PC-3 (cell line): ENCODE results near the gene TMEM263. TPM values are rescaled to one million over a fixed set of nuclear protein-coding genes. Genes with fewer than 3 reads are reported as not detected.

Source experiments
- ATAC-seq: fragments of 200-7000 bp; cut with Tn5 transposase; 2 replicates; pipeline ENCODE4 v1.9.1; 2020; ENCODE audit warnings: mild to moderate bottlenecking, moderate library complexity
- BruUV-seq: library from RNA; stranded (reverse); fragments of 400-500 nt; replicated peaks from 2 replicates; lab custom pipeline; 2021; lab: Mats Ljungman, UMichigan
- CTCF ChIA-PET: fragments of 300-600 bp; sonication (Branson Sonifier 250); formaldehyde crosslinking; loops from one replicate; lab custom pipeline; 2022; ENCODE audit warnings: antibody characterized with exemption; lab: Charles Lee
- POLR2A ChIA-PET: fragments of 300-600 bp; sonication (Branson Sonifier 250); formaldehyde crosslinking; loops from one replicate; lab custom pipeline; 2022; ENCODE audit warnings: antibody characterized with exemption; ENCODE audit not compliant: unreplicated experiment; lab: Charles Lee
- DNase-seq: peaks from one replicate; pipeline ENCODE4 v3.0.0-alpha.2; 2015
- H2AFZ ChIP-seq: fragments of 300-600 bp; sonication (generic); 2 replicates; pipeline ENCODE4 v1.6.0; 2016; ENCODE audit warnings: antibody characterized with exemption, low read length
- H3F3A ChIP-seq: fragments of 300-600 bp; sonication (generic); one replicate; pipeline ENCODE4 v1.6.0; 2017; ENCODE audit warnings: antibody characterized with exemption, low read length, control low read depth, mild to moderate bottlenecking; ENCODE audit not compliant: unreplicated experiment
- H3K27ac ChIP-seq: fragments of 300-600 bp; sonication (generic); 2 replicates; pipeline ENCODE4 v1.5.1; 2016; ENCODE audit warnings: mild to moderate bottlenecking, low read length
- H3K27me3 ChIP-seq: fragments of 300-600 bp; sonication (generic); 2 replicates; pipeline ENCODE4 v1.6.1; 2016; ENCODE audit warnings: low read length, mixed read lengths
- H3K36me3 ChIP-seq: fragments of 300-600 bp; sonication (generic); 2 replicates; pipeline ENCODE4 v1.6.1; 2016; ENCODE audit warnings: low read depth, mixed run types, low read length, mixed read lengths
- H3K4me1 ChIP-seq: fragments of 300-600 bp; sonication (generic); 2 replicates; pipeline ENCODE4 v1.5.1; 2016; ENCODE audit warnings: low read length; ENCODE audit not compliant: insufficient read depth
- H3K4me2 ChIP-seq: fragments of 300-600 bp; sonication (generic); 2 replicates; pipeline ENCODE4 v1.6.0; 2016; ENCODE audit warnings: low read length
- H3K4me3 ChIP-seq: fragments of 300-600 bp; sonication (generic); 2 replicates; pipeline ENCODE4 v1.5.1; 2016; ENCODE audit warnings: mild to moderate bottlenecking, low read length, mixed read lengths
- H3K79me2 ChIP-seq: fragments of 300-600 bp; sonication (generic); 2 replicates; pipeline ENCODE4 v1.6.1; 2017; ENCODE audit warnings: low read length, mixed read lengths
- H3K9ac ChIP-seq: fragments of 300-600 bp; sonication (generic); 2 replicates; pipeline ENCODE4 v1.6.0; 2016; ENCODE audit warnings: mild to moderate bottlenecking, low read length
- H3K9me2 ChIP-seq: fragments of 300-600 bp; sonication (generic); replicated peaks from 2 replicates; pipeline ENCODE4 v1.6.1; 2016; ENCODE audit warnings: mixed run types, low read length, mixed read lengths
- H3K9me3 ChIP-seq: fragments of 300-600 bp; sonication (generic); 2 replicates; pipeline ENCODE4 v1.6.1; 2016; ENCODE audit warnings: low read length, mixed read lengths
- H4K20me1 ChIP-seq: fragments of 300-600 bp; sonication (generic); 2 replicates; pipeline ENCODE4 v1.6.1; 2016; ENCODE audit warnings: low read length, mixed read lengths
- EZH2 ChIP-seq: fragments of 300-600 bp; sonication (generic); IDR thresholded peaks from one replicate; pipeline ENCODE4 v1.6.1; 2017; ENCODE audit warnings: antibody characterized with exemption, mild to moderate bottlenecking, low read length; ENCODE audit not compliant: unreplicated experiment
- EZH2phosphoT487 ChIP-seq: fragments of 300-600 bp; sonication (generic); IDR thresholded peaks from 2 replicates; pipeline ENCODE4 v1.6.1; 2018; ENCODE audit warnings: mild to moderate bottlenecking, antibody characterized with exemption, low read length, borderline replicate concordance
- intact Hi-C: fragments of 100-400 bp; cut with micrococcal nuclease; formaldehyde crosslinking; loops from 2 replicates; pipeline ENCODE4 v1.9.0; 2023
- total RNA-seq: library from RNA; depleted of rRNA; stranded (reverse); fragments of >200 nt; gene quantifications from 2 replicates; pipeline ENCODE4 v1.2.3, GENCODE V29; 2014
- TF ChIP-seq, protein P1 (sequence below): fragments of 300-600 bp; sonication (generic); conservative IDR thresholded peaks from 2 replicates; pipeline ENCODE4 v1.5.1; 2017; ENCODE audit warnings: antibody characterized with exemption, low read depth, mild to moderate bottlenecking, low read length

Gene TMEM263
- total RNA-seq, 1 experiment from 2014 or later = 42.7 TPM

DNA sequence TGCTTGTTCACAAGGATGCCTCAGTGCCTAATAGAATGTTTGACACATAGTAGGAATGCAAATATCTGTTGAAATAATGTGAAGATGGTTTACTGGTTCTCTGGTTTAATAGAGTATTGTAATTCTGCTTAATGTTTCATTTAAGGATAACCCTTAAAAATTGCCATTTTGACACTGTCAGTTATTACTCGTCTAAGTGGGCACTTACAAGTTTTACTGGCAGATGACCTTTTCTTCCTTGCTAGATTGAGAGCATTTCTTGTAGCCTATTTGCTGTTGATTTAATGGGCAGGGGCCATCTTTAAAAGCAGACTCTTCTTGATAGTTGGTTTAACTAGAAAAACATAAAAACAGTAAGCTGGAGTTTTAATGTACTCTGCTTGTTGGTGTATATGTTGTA, 1.9 kb downstream of the TMEM263 start:
- ChIA-PET CTCF (no interaction called here), POLR2A (no interaction called here)
- H3K9me2 ChIP-seq = no peaks in the 10 kb centered on the region
- H3K9ac ChIP-seq = peak overlapping the region; percentile 82; the same call in 1 of the 2 replicates
- H3K27ac ChIP-seq = no peak overlapping the region
- peak overlapping the region; percentile 98; the same call in 1 of the 2 replicates for H2AFZ ChIP-seq
- DNase-seq (no peak), ATAC-seq (no peak)
- peaks cover 5% of the 10 kb centered on the region for H3F3A ChIP-seq
- 0 out of 2 replicates have a peak, but pooled peaks cover 4% of the 10 kb centered on the region for H3K36me3 ChIP-seq
- H3K4me2 ChIP-seq = peak overlapping the region; percentile 79
- no peaks in the 10 kb centered on the region for H3K9me3 ChIP-seq
- no TSS peak for BruUV-seq
- no peaks in the 10 kb centered on the region for H3K27me3 ChIP-seq
- intact Hi-C loops = loop anchor here (2.0 to 5.0 kb wide), 3 partner anchors 29 to 660 kb away; partner anchors contain the start of genes MTERF2 and RIC8B
- H3K4me1 ChIP-seq = peaks cover 20% of the 10 kb centered on the region
- H3K4me3 ChIP-seq = peak overlapping the region; percentile 80
- peaks cover 44% of the 10 kb centered on the region for H3K79me2 ChIP-seq
- TF ChIP-seq EZH2 (no peak), EZH2phosphoT487 (no peak)
- TF ChIP-seq, protein P1, sequence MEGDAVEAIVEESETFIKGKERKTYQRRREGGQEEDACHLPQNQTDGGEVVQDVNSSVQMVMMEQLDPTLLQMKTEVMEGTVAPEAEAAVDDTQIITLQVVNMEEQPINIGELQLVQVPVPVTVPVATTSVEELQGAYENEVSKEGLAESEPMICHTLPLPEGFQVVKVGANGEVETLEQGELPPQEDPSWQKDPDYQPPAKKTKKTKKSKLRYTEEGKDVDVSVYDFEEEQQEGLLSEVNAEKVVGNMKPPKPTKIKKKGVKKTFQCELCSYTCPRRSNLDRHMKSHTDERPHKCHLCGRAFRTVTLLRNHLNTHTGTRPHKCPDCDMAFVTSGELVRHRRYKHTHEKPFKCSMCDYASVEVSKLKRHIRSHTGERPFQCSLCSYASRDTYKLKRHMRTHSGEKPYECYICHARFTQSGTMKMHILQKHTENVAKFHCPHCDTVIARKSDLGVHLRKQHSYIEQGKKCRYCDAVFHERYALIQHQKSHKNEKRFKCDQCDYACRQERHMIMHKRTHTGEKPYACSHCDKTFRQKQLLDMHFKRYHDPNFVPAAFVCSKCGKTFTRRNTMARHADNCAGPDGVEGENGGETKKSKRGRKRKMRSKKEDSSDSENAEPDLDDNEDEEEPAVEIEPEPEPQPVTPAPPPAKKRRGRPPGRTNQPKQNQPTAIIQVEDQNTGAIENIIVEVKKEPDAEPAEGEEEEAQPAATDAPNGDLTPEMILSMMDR = no peak
- peaks cover 6% of the 10 kb centered on the region; the same call in 1 of the 2 replicates for H4K20me1 ChIP-seq

DNA sequence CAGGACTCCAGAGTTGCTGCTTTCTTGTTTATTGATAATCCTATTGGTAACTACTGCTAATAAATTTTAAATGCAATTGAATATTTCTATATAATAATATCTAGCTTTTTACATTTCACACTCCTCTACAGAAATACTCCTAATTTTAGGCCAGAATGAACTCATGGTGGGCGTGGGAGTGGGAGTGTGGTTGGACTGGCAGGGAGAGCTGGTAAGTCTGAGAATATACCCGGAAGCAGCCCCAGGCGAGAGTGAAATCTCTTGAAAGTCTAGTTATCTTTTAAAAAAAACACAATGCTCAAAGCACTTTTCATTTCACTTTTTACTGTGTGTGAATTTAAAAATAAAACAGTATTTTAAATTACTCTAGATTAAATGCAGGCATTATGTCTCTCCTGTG, 4.7 kb downstream of the TMEM263 start:
- POLR2A ChIA-PET = interaction anchor here (0.6 kb wide), 1 partner anchor 11 kb away, joined by 7 read pairs; no protein-coding TSS in a partner anchor

DNA sequence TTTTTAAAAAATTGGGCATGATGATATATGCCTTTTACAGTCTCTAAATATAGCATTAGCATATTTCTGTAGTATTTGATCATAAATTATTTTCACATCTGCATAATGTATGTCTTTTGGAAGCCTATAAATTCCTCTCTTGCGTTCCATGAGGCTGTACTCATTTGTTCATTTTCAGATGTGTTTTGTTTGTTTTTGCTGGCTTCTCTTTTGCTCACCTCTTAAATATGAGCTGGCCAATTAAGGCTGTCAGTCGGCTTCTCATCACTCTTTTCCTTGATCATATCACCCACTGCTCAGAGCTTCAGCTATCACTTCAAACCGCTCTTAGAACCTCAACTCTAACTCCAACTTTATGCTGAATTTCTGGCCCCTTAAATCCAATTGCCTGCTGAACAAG, 6.6 kb downstream of the TMEM263 start:
- no TSS peak for BruUV-seq
- Histone ChIP-seq H3K9ac (no peak overlapping the region), H3K27me3 (no peaks in the 10 kb centered on the region), H3K4me2 (no peak overlapping the region), H2AFZ (no peak overlapping the region), H3K9me3 (no peaks in the 10 kb centered on the region), H3F3A (no peaks in the 10 kb centered on the region), H3K4me1 (peaks cover 7% of the 10 kb centered on the region), H4K20me1 (peaks cover 6% of the 10 kb centered on the region; the same call in 1 of the 2 replicates), H3K9me2 (no peaks in the 10 kb centered on the region), H3K27ac (no peak overlapping the region), H3K36me3 (0 out of 2 replicates have a peak, but pooled peaks cover 6% of the 10 kb centered on the region), H3K79me2 (peaks cover 39% of the 10 kb centered on the region), H3K4me3 (no peak overlapping the region)
- TF ChIP-seq EZH2phosphoT487 (no peak), EZH2 (no peak)
- TF ChIP-seq, protein P1 = no peak
- DNase-seq (no peak), ATAC-seq (no peak)
- POLR2A ChIA-PET = no interaction called here
- CTCF ChIA-PET = no interaction called here
- intact Hi-C loops = no loop called here

More for the DNA sequence above, 4.7 kb downstream of the TMEM263 start:
- no peak overlapping the region for H2AFZ ChIP-seq
- H3K9me3 ChIP-seq = no peaks in the 10 kb centered on the region
- H3K27me3 ChIP-seq = no peaks in the 10 kb centered on the region
- H3K9ac ChIP-seq = no peak overlapping the region
- ATAC-seq = no peak
- H3K36me3 ChIP-seq = 0 out of 2 replicates have a peak, but pooled peaks cover 6% of the 10 kb centered on the region
- DNase-seq = no peak
- no peak overlapping the region for H3K27ac ChIP-seq
- no TSS peak for BruUV-seq
- H3F3A ChIP-seq = no peaks in the 10 kb centered on the region
- CTCF ChIA-PET = no interaction called here
- TF ChIP-seq, protein P1 = no peak
- no peak for TF ChIP-seq EZH2
- TF ChIP-seq EZH2phosphoT487 = no peak
- no peak overlapping the region for H3K4me3 ChIP-seq
- H3K79me2 ChIP-seq = peaks cover 53% of the 10 kb centered on the region
- H3K4me1 ChIP-seq = peaks cover 7% of the 10 kb centered on the region
- no peak overlapping the region for H3K4me2 ChIP-seq
- intact Hi-C loops = no loop called here
- no peaks in the 10 kb centered on the region for H3K9me2 ChIP-seq
- peaks cover 6% of the 10 kb centered on the region; the same call in 1 of the 2 replicates for H4K20me1 ChIP-seq
